Mononuclear cell (primary cell): ENCODE data around the gene SMIM33. TPM values are rescaled to one million over a fixed set of nuclear protein-coding genes. Genes with fewer than 3 reads are reported as not detected.
"Not testable (repeated sequence)": the region's sequence is repeated elsewhere in the genome, so short reads cannot be mapped to it uniquely, and the experiment has no call there.

ENCODE experiments used
- H3K27me3 ChIP-seq: 2 replicates; pipeline ENCODE4 v1.6.0; 2011; ENCODE audit warnings: low read length, control low read depth; ENCODE audit not compliant: insufficient read depth
- H3K4me1 ChIP-seq: 2 replicates; pipeline ENCODE4 v1.5.1; 2011; ENCODE audit warnings: mild to moderate bottlenecking, low read length, control low read depth; ENCODE audit not compliant: insufficient read depth
- H3K4me3 ChIP-seq: 2 replicates; pipeline ENCODE4 v1.5.1; 2011; ENCODE audit warnings: mild to moderate bottlenecking, low read length, moderate library complexity
- H3K9me3 ChIP-seq: 2 replicates; pipeline ENCODE4 v1.5.1; 2011; ENCODE audit warnings: low read depth, mild to moderate bottlenecking, control low read depth, low read length
- total RNA-seq: library from RNA; depleted of rRNA; stranded (reverse); fragments of >200 nt; gene quantifications from one replicate; pipeline ENCODE4 v1.2.3, GENCODE V29; 2012

The SMIM33 gene
- total RNA-seq: not detected

GRCh38 chr5:139470821-139471300 lies at the start of gene SMIM33:
Gene SMIM33, plus strand, starts transcription at chr5:139471004. Its CDS starts 118 bp downstream, at chr5:139471122.
- Histone ChIP-seq H3K27me3 (no peaks in the 10 kb centered on the region), H3K4me1 (peaks cover 81% of the 10 kb centered on the region), H3K9me3 (no peaks in the 10 kb centered on the region), H3K4me3 (peak within 1 kb of the TSS; percentile 5)

- Histone ChIP-seq H3K4me3 (no peak overlapping the region), H3K4me1 (no peaks in the 10 kb centered on the region), H3K9me3 (no peaks in the 10 kb centered on the region), H3K27me3 (no peaks in the 10 kb centered on the region)
Measured at GRCh38 chr5:139422307-139422893, 48.4 kb upstream of the SMIM33 start.

- H3K4me3 ChIP-seq: no peak overlapping the region
Measured at GRCh38 chr5:139425497-139425896, 45.3 kb upstream of the SMIM33 start.

GRCh38 chr5:139426203-139426885 lies 44.5 kb upstream of the SMIM33 start:
- Histone ChIP-seq H3K27me3 (no peaks in the 10 kb centered on the region), H3K4me3 (no peak overlapping the region), H3K9me3 (no peaks in the 10 kb centered on the region), H3K4me1 (no peaks in the 10 kb centered on the region)

More at GRCh38 chr5:139425497-139425896, 45.3 kb upstream of the SMIM33 start:
- Histone ChIP-seq H3K9me3 (no peaks in the 10 kb centered on the region), H3K4me1 (no peaks in the 10 kb centered on the region), H3K27me3 (no peaks in the 10 kb centered on the region)

- H3K4me1 ChIP-seq: no peaks in the 10 kb centered on the region
- no peaks in the 10 kb centered on the region for H3K9me3 ChIP-seq
- H3K27me3 ChIP-seq: no peaks in the 10 kb centered on the region
- no peak overlapping the region for H3K4me3 ChIP-seq
Measured at GRCh38 chr5:139430015-139430414, 40.8 kb upstream of the SMIM33 start.

- Histone ChIP-seq H3K9me3 (no peaks in the 10 kb centered on the region), H3K27me3 (no peaks in the 10 kb centered on the region), H3K4me1 (no peaks in the 10 kb centered on the region), H3K4me3 (no peak overlapping the region)
Measured at GRCh38 chr5:139431706-139432105, 39.1 kb upstream of the SMIM33 start.

- Histone ChIP-seq H3K27me3 (no peaks in the 10 kb centered on the region), H3K4me3 (no peak overlapping the region), H3K9me3 (no peaks in the 10 kb centered on the region), H3K4me1 (peaks cover 13% of the 10 kb centered on the region)
Measured at GRCh38 chr5:139435676-139436075, 35.1 kb upstream of the SMIM33 start.

- no peaks in the 10 kb centered on the region for H3K9me3 ChIP-seq
- peaks cover 16% of the 10 kb centered on the region for H3K4me1 ChIP-seq
- H3K4me3 ChIP-seq: no peak overlapping the region
- H3K27me3 ChIP-seq: no peaks in the 10 kb centered on the region
Measured at GRCh38 chr5:139438707-139439012, 32.1 kb upstream of the SMIM33 start.

GRCh38 chr5:139439013-139439903 lies 31.5 kb upstream of the SMIM33 start, which contains the start of gene DNAJC18:
Gene DNAJC18, minus strand, starts transcription at chr5:139439525. Its CDS starts 80 bp downstream, at chr5:139439445.
- no peaks in the 10 kb centered on the region for H3K9me3 ChIP-seq

GRCh38 chr5:139440416-139440815 lies 30.4 kb upstream of the SMIM33 start:
- H3K27me3 ChIP-seq, H3K9me3 ChIP-seq, H3K4me3 ChIP-seq: not testable (repeated sequence)
- peaks cover 23% of the 10 kb centered on the region for H3K4me1 ChIP-seq

More at GRCh38 chr5:139439013-139439903, 31.5 kb upstream of the SMIM33 start, which contains the start of gene DNAJC18:
- Histone ChIP-seq H3K4me1 (peaks cover 22% of the 10 kb centered on the region), H3K4me3 (peak within 1 kb of the TSS; percentile 94), H3K27me3 (no peaks in the 10 kb centered on the region)

GRCh38 chr5:139443831-139444453 lies 26.9 kb upstream of the SMIM33 start:
- no peaks in the 10 kb centered on the region for H3K27me3 ChIP-seq
- H3K4me3 ChIP-seq: no peak overlapping the region
- H3K4me1 ChIP-seq: peaks cover 17% of the 10 kb centered on the region
- H3K9me3 ChIP-seq: no peaks in the 10 kb centered on the region

GRCh38 chr5:139445325-139446170 lies 25.3 kb upstream of the SMIM33 start:
- H3K27me3 ChIP-seq: no peaks in the 10 kb centered on the region
- no peaks in the 10 kb centered on the region for H3K9me3 ChIP-seq
- no peak overlapping the region for H3K4me3 ChIP-seq

GRCh38 chr5:139446956-139447779 lies 23.6 kb upstream of the SMIM33 start:
- Histone ChIP-seq H3K27me3 (no peaks in the 10 kb centered on the region), H3K4me3 (no peak overlapping the region), H3K9me3 (no peaks in the 10 kb centered on the region), H3K4me1 (peaks cover 17% of the 10 kb centered on the region)

More at GRCh38 chr5:139445325-139446170, 25.3 kb upstream of the SMIM33 start:
- peaks cover 10% of the 10 kb centered on the region for H3K4me1 ChIP-seq
